Stimulated activated CD4-positive, alpha-beta T cell treated with anti-CD3 and anti-CD28 coated beads, Interleukin-1b, Interleukin-23, amount 100 ng/mL, for 24 hours (primary cell): ENCODE results near the gene CREB5.

Experiments used
- DNase-seq, 4 experiments: peaks; one replicate each; pipeline ENCODE4 v3.0.0-alpha.2; 2020; ENCODE audit warnings: low read depth in 4 of 4, low spot score in 1 of 4

The CREB5 gene

GRCh38 chr7:28631995-28632394, 219.7 kb downstream of the CREB5 start:
- DNase-seq = no peak

GRCh38 chr7:28638914-28639313, 226.6 kb downstream of the CREB5 start:
- no peak for DNase-seq

GRCh38 chr7:28640001-28640400, 227.7 kb downstream of the CREB5 start:
- DNase-seq = no peak

- DNase-seq = no peak
These were observed 229.6 kb downstream of the CREB5 start for GRCh38 chr7:28641752-28642545.

GRCh38 chr7:28643188-28643569, 230.9 kb downstream of the CREB5 start:
- DNase-seq = no peak

GRCh38 chr7:28643584-28644340, 231.4 kb downstream of the CREB5 start:
- no peak for DNase-seq

GRCh38 chr7:28645866-28646265, 233.5 kb downstream of the CREB5 start:
- no peak for DNase-seq

GRCh38 chr7:28646376-28647075, 234.2 kb downstream of the CREB5 start:
- DNase-seq = no peak

- no peak for DNase-seq
These were observed 234.7 kb downstream of the CREB5 start for GRCh38 chr7:28647076-28647421.

GRCh38 chr7:28649189-28649588, 236.9 kb downstream of the CREB5 start:
- DNase-seq = no peak

- DNase-seq = no peak
These were observed 237.5 kb downstream of the CREB5 start for GRCh38 chr7:28649811-28650210.

- no peak for DNase-seq
These were observed 241.8 kb downstream of the CREB5 start for GRCh38 chr7:28654110-28654509.

- no peak for DNase-seq
These were observed 244.2 kb downstream of the CREB5 start for GRCh38 chr7:28656529-28656928.

- DNase-seq = no peak
These were observed 246.1 kb downstream of the CREB5 start for GRCh38 chr7:28658381-28658780.

- DNase-seq = no peak
These were observed 247.8 kb downstream of the CREB5 start for GRCh38 chr7:28660132-28660531.

- DNase-seq = no peak
These were observed 249.7 kb downstream of the CREB5 start for GRCh38 chr7:28661826-28662595.

GRCh38 chr7:28666154-28666553, 253.8 kb downstream of the CREB5 start:
- no peak for DNase-seq

- no peak for DNase-seq
These were observed 255.8 kb downstream of the CREB5 start for GRCh38 chr7:28668085-28668484.

- no peak for DNase-seq
These were observed 257.0 kb downstream of the CREB5 start for GRCh38 chr7:28669330-28669729.

GRCh38 chr7:28671526-28671925, 259.2 kb downstream of the CREB5 start:
- DNase-seq = no peak

GRCh38 chr7:28672397-28672797, 260.1 kb downstream of the CREB5 start:
- no peak for DNase-seq
